Peyer's patch (tissue), 4 donors: ENCODE data around the gene FMR1.

Experiments used
- CTCF ChIP-seq, 6 experiments: fragments of 450-650 bp in 4 of 6; fragments of 200-600 bp in 2 of 6; sonication (generic) in 1 of 6; IDR thresholded peaks; one replicate each; pipeline ENCODE4 v1.5.1; 2017 to 2019; ENCODE audit warnings: antibody characterized with exemption in 6 of 6, mild to moderate bottlenecking in 3 of 6, moderate library complexity in 1 of 6
- POLR2A ChIP-seq, 2 donors: fragments of 450-650 bp; IDR thresholded peaks; one replicate each; pipeline ENCODE4 v1.5.1; 2017; ENCODE audit warnings: antibody characterized with exemption in 2 of 2, mild to moderate bottlenecking in 2 of 2, moderate library complexity in 2 of 2

GRCh38 chrX:147894366-147894963, 17.3 kb upstream of the FMR1 start:
- TF ChIP-seq CTCF (IDR thresholded peaks at IDR 0.05): no peak
- no peak for TF ChIP-seq POLR2A (IDR thresholded peaks at IDR 0.05)
